Neural crest cell (in vitro differentiated cells): Measurements from ENCODE around the gene FBP2. TPM values are rescaled to one million over a fixed set of nuclear protein-coding genes. Genes with fewer than 3 reads are reported as not detected.
"Not testable (repeated sequence)": the region's sequence is repeated elsewhere in the genome, so short reads cannot be mapped to it uniquely, and the experiment has no call there.

Experiments
- DNase-seq: peaks from one replicate; pipeline ENCODE4 v3.0.0; 2021; ENCODE audit warnings: low read depth, mixed read lengths, low spot score
- H3K27ac Mint-ChIP-seq: one replicate; pipeline ENCODE4 v1.8.0; 2021; ENCODE audit warnings: mild to moderate bottlenecking, mixed read lengths; ENCODE audit not compliant: unreplicated experiment
- H3K27me3 Mint-ChIP-seq: 2 replicates; pipeline ENCODE4 v1.8.0; 2021; ENCODE audit warnings: low read depth, mild to moderate bottlenecking, mixed read lengths
- H3K36me3 Mint-ChIP-seq: 2 replicates; pipeline ENCODE4 v1.8.0; 2021; ENCODE audit warnings: low read depth, mild to moderate bottlenecking, mixed read lengths
- H3K4me1 Mint-ChIP-seq: 2 replicates; pipeline ENCODE4 v1.8.0; 2021; ENCODE audit warnings: mixed read lengths
- H3K4me3 Mint-ChIP-seq: one replicate; pipeline ENCODE4 v1.8.0; 2021; ENCODE audit warnings: mild to moderate bottlenecking, mixed read lengths
- H3K9me3 Mint-ChIP-seq: 2 replicates; pipeline ENCODE4 v1.8.0; 2021; ENCODE audit warnings: mixed read lengths
- CTCF ChIP-seq: fragments of 200-600 bp; sonication (generic); conservative IDR thresholded peaks from 2 replicates; pipeline ENCODE4 v1.5.0; 2021; ENCODE audit warnings: antibody characterized with exemption, mild to moderate bottlenecking
- total RNA-seq: library from RNA; stranded (reverse); gene quantifications from 2 replicates; pipeline ENCODE4 v1.2.1, GENCODE V29; 2021

The FBP2 gene
- total RNA-seq, 1 donor from 2014 or later, result not detected

- H3K27ac Mint-ChIP-seq, result no peak overlapping the region
- H3K36me3 Mint-ChIP-seq, result peaks cover 2% of the 10 kb centered on the region
- H3K4me3 Mint-ChIP-seq, result no peak overlapping the region
- peaks cover 12% of the 10 kb centered on the region for H3K27me3 Mint-ChIP-seq
- no peak for DNase-seq
- H3K9me3 Mint-ChIP-seq, result peaks cover 2% of the 10 kb centered on the region
- H3K4me1 Mint-ChIP-seq, result no peaks in the 10 kb centered on the region
- no peak for TF ChIP-seq CTCF
Observed at GRCh38 chr9:94568972-94569712, 24.5 kb downstream of the FBP2 start.

GRCh38 chr9:94568250-94568889 is 25.3 kb downstream of the FBP2 start:
- Mint-ChIP-seq H3K4me1 (no peaks in the 10 kb centered on the region), H3K9me3 (peaks cover 4% of the 10 kb centered on the region), H3K4me3 (no peak overlapping the region), H3K27me3 (peaks cover 10% of the 10 kb centered on the region), H3K27ac (no peak overlapping the region), H3K36me3 (peaks cover 5% of the 10 kb centered on the region)
- DNase-seq, result no peak
- TF ChIP-seq CTCF, result no peak

GRCh38 chr9:94567271-94567670 is 26.4 kb downstream of the FBP2 start:
- Mint-ChIP-seq H3K27me3 (peaks cover 7% of the 10 kb centered on the region), H3K4me3 (no peak overlapping the region), H3K27ac (no peak overlapping the region), H3K9me3 (peaks cover 4% of the 10 kb centered on the region), H3K4me1 (no peaks in the 10 kb centered on the region), H3K36me3 (peaks cover 5% of the 10 kb centered on the region)
- DNase-seq, result no peak
- no peak for TF ChIP-seq CTCF

GRCh38 chr9:94566550-94566949 is 27.1 kb downstream of the FBP2 start:
- H3K4me3 Mint-ChIP-seq, result no peak overlapping the region
- H3K9me3 Mint-ChIP-seq, result peaks cover 4% of the 10 kb centered on the region

GRCh38 chr9:94564279-94564678 is 29.3 kb downstream of the FBP2 start:
- H3K9me3 Mint-ChIP-seq, H3K27me3 Mint-ChIP-seq, DNase-seq, H3K4me3 Mint-ChIP-seq, H3K27ac Mint-ChIP-seq, H3K4me1 Mint-ChIP-seq, H3K36me3 Mint-ChIP-seq: not testable (repeated sequence)

More at GRCh38 chr9:94566550-94566949, 27.1 kb downstream of the FBP2 start:
- H3K36me3 Mint-ChIP-seq, result peaks cover 5% of the 10 kb centered on the region
- no peak overlapping the region for H3K27ac Mint-ChIP-seq
- no peaks in the 10 kb centered on the region for H3K4me1 Mint-ChIP-seq
- no peak for TF ChIP-seq CTCF
- DNase-seq, result no peak
- peaks cover under 1% of the 10 kb centered on the region for H3K27me3 Mint-ChIP-seq

GRCh38 chr9:94563548-94563947 is 30.1 kb downstream of the FBP2 start:
- Mint-ChIP-seq H3K9me3 (peaks cover 4% of the 10 kb centered on the region), H3K36me3 (peaks cover 5% of the 10 kb centered on the region), H3K4me1 (no peaks in the 10 kb centered on the region)

More at GRCh38 chr9:94563548-94563947, 30.1 kb downstream of the FBP2 start:
- no peak for TF ChIP-seq CTCF
- H3K27ac Mint-ChIP-seq, result no peak overlapping the region
- no peak for DNase-seq
- H3K4me3 Mint-ChIP-seq, result no peak overlapping the region
- H3K27me3 Mint-ChIP-seq, result no peaks in the 10 kb centered on the region
